BLaER1 treated with 17β-estradiol and CSF1 and Interleukin-3, amounts not matched to agents 10 nM and 100 nM (cell line): ENCODE measurements around the gene SBF2.
"Not testable (repeated sequence)": the region's sequence is repeated elsewhere in the genome, so short reads cannot be mapped to it uniquely, and the experiment has no call there.

Experiments used
- H3K27ac ChIP-seq, 11 experiments: shearing (Covaris generic); formaldehyde crosslinking; 2 replicates each; pipeline ENCODE4 v1.8.1; 2022
- H3K27me3 ChIP-seq, 11 experiments: shearing (Covaris generic); formaldehyde crosslinking; 2 replicates each; pipeline ENCODE4 v1.8.1; 2022
- H3K36me3 ChIP-seq, 11 experiments: shearing (Covaris generic); formaldehyde crosslinking; 2 replicates each; pipeline ENCODE4 v1.8.1; 2022
- H3K4me1 ChIP-seq, 10 experiments: shearing (Covaris generic); formaldehyde crosslinking; 2 replicates each; pipeline ENCODE4 v1.8.1; 2022
- H3K4me2 ChIP-seq, 11 experiments: shearing (Covaris generic); formaldehyde crosslinking; 2 replicates each; pipeline ENCODE4 v1.8.1; 2022
- H3K4me3 ChIP-seq, 10 experiments: shearing (Covaris generic); formaldehyde crosslinking; 2 replicates each; pipeline ENCODE4 v1.8.1; 2022
- H3K9ac ChIP-seq, 11 experiments: shearing (Covaris generic); formaldehyde crosslinking; 2 replicates each; pipeline ENCODE4 v1.8.1; 2022
- H3K9me3 ChIP-seq, 11 experiments: shearing (Covaris generic); formaldehyde crosslinking; replicated peaks in 1 of 11; 2 replicates each; pipeline ENCODE4 v1.8.1; 2022
- H4K20me1 ChIP-seq, 11 experiments: shearing (Covaris generic); formaldehyde crosslinking; 2 replicates each; pipeline ENCODE4 v1.8.1; 2022
- Cebpa-rat ChIP-seq, 11 experiments: shearing (Covaris generic); IDR thresholded peaks; 2 replicates each; pipeline ENCODE4 v1.8.1; 2022

Gene SBF2

GRCh38 chr11:10149553-10149952 is 144.5 kb downstream of the SBF2 start:
- Histone ChIP-seq H3K4me1 (no peaks in the 10 kb centered on the region), H4K20me1 (peaks cover 0 to 83% (median 0%) of the 10 kb centered on the region in 11 experiments; a peak in 3 of 22 replicates), H3K36me3 (peaks cover 0 to 5% (median 0%) of the 10 kb centered on the region in 11 experiments; a peak in 2 of 22 replicates), H3K9me3 (peaks cover 0 to 13% (median 8%) of the 10 kb centered on the region in 11 experiments; a peak in 15 of 22 replicates), H3K9ac (no peak overlapping the region), H3K27ac (no peak overlapping the region), H3K27me3 (no peaks in the 10 kb centered on the region), H3K4me3 (no peak overlapping the region), H3K4me2 (no peak overlapping the region)
- TF ChIP-seq Cebpa-rat (IDR thresholded peaks at IDR 0.05), result no peak

- Histone ChIP-seq H3K27me3 (no peaks in the 10 kb centered on the region), H3K36me3 (peaks cover 0 to 5% (median 0%) of the 10 kb centered on the region in 11 experiments; a peak in 2 of 22 replicates), H3K27ac (no peak overlapping the region), H3K4me1 (0 out of 20 replicates have a peak, but pooled peaks cover 0 to 3% (median 0%) of the 10 kb centered on the region in 10 experiments), H4K20me1 (peaks cover 0 to 88% (median 0%) of the 10 kb centered on the region in 11 experiments; a peak in 3 of 22 replicates), H3K9me3 (peaks cover 0 to 13% (median 8%) of the 10 kb centered on the region in 11 experiments; a peak in 15 of 22 replicates), H3K9ac (no peak overlapping the region), H3K4me3 (no peak overlapping the region), H3K4me2 (no peak overlapping the region)
- TF ChIP-seq Cebpa-rat (IDR thresholded peaks at IDR 0.05), result no peak
These were observed 146.8 kb downstream of the SBF2 start for GRCh38 chr11:10147195-10147594.

- H3K4me1 ChIP-seq, result 0 out of 20 replicates have a peak, but pooled peaks cover 0 to 3% (median 0%) of the 10 kb centered on the region in 10 experiments
These were observed 149.1 kb downstream of the SBF2 start for GRCh38 chr11:10144954-10145353.

GRCh38 chr11:10139656-10140055 is 154.4 kb downstream of the SBF2 start:
- Histone ChIP-seq H3K4me1 (0 out of 20 replicates have a peak, but pooled peaks cover 0 to 3% (median 0%) of the 10 kb centered on the region in 10 experiments), H3K4me3 (no peak overlapping the region), H3K27me3 (no peaks in the 10 kb centered on the region), H4K20me1 (peaks cover 0 to 66% (median 0%) of the 10 kb centered on the region in 11 experiments; a peak in 4 of 22 replicates), H3K9me3 (peaks cover 13 to 20% (median 17%) of the 10 kb centered on the region in 11 experiments), H3K36me3 (peaks cover 0 to 19% (median 0%) of the 10 kb centered on the region in 11 experiments; a peak in 5 of 22 replicates), H3K9ac (no peak overlapping the region), H3K27ac (no peak overlapping the region), H3K4me2 (no peak overlapping the region)
- TF ChIP-seq Cebpa-rat (IDR thresholded peaks at IDR 0.05), result no peak

More at GRCh38 chr11:10144954-10145353, 149.1 kb downstream of the SBF2 start:
- H3K27me3 ChIP-seq, result no peaks in the 10 kb centered on the region
- no peak overlapping the region for H3K9ac ChIP-seq
- peaks cover 0 to 5% (median 0%) of the 10 kb centered on the region in 11 experiments; a peak in 2 of 22 replicates for H3K36me3 ChIP-seq
- H3K4me2 ChIP-seq, result no peak overlapping the region
- peaks cover 0 to 94% (median 0%) of the 10 kb centered on the region in 11 experiments; a peak in 4 of 22 replicates for H4K20me1 ChIP-seq
- H3K9me3 ChIP-seq, result peaks cover 0 to 13% (median 8%) of the 10 kb centered on the region in 11 experiments; a peak in 15 of 22 replicates
- H3K27ac ChIP-seq, result no peak overlapping the region
- no peak overlapping the region for H3K4me3 ChIP-seq
- 0 out of 22 replicates have a peak, but pooled peaks of 1 of the 11 experiments have one; percentile 41 for TF ChIP-seq Cebpa-rat (IDR thresholded peaks at IDR 0.05)

DNA sequence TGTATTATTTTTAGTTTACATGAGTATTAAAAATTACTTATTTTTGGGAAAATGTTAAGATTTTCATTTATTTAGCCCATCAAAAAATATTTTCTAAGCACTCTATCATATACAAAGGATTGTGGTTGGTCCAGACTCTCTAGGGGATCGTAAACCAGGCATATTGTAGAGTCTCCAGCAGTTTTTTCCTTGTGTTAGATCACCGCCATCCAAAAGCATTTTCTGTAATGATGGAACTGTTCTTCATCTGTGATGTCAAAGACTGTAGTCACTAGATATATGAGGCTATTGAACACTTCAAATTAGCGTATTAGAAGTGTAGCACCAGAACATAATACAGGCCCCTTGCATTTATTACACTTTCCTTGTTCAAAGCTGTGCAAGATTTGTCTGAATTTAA is 154.9 kb downstream of the SBF2 start:
- no peak overlapping the region for H3K9ac ChIP-seq
- peaks cover 0 to 24% (median 0%) of the 10 kb centered on the region in 11 experiments; a peak in 5 of 22 replicates for H3K36me3 ChIP-seq
- no peak overlapping the region for H3K4me3 ChIP-seq
- H3K27ac ChIP-seq, result no peak overlapping the region
- no peaks in the 10 kb centered on the region for H3K27me3 ChIP-seq
- 0 out of 20 replicates have a peak, but pooled peaks cover 0 to 3% (median 0%) of the 10 kb centered on the region in 10 experiments for H3K4me1 ChIP-seq
- H3K4me2 ChIP-seq, result no peak overlapping the region
- H4K20me1 ChIP-seq, result peaks cover 0 to 61% (median 0%) of the 10 kb centered on the region in 11 experiments; a peak in 4 of 22 replicates
- H3K9me3 ChIP-seq, result peaks cover 17 to 26% (median 22%) of the 10 kb centered on the region in 11 experiments
- no peak for TF ChIP-seq Cebpa-rat (IDR thresholded peaks at IDR 0.05)

DNA sequence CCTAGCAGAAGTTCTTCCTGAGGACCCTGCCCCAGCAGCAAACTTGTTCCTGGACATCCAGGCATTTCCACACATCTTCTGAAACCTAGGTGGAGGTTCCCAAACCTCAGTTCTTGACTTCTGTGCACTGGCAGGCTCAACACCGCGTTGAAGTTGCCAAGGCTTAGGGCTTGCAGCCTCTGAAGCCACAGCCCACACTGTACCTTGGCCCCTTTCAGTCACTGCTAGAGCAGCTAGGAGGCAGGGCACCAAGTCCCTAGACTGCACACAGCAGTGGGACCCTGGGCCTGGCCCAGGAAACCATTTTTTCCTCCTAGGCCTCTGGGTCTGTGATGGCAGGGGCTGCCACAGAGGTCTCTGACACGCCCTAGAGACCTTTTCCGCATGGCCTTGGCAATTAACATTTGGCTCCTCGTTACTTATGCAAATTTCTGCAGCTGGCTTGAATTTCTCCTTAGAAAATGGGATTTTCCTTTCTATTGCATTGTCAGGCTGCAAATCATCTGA is 159.0 kb downstream of the SBF2 start:
- Histone ChIP-seq H4K20me1 (peaks cover 0 to 19% (median 0%) of the 10 kb centered on the region in 11 experiments; a peak in 3 of 22 replicates), H3K27ac (no peak overlapping the region), H3K36me3 (peaks cover 0 to 34% (median 0%) of the 10 kb centered on the region in 11 experiments; a peak in 5 of 22 replicates), H3K9ac (no peak overlapping the region), H3K4me2 (no peak overlapping the region), H3K27me3 (no peaks in the 10 kb centered on the region), H3K4me3 (no peak overlapping the region), H3K9me3 (peaks cover 20 to 38% (median 32%) of the 10 kb centered on the region in 11 experiments), H3K4me1 (no peaks in the 10 kb centered on the region)
- no peak for TF ChIP-seq Cebpa-rat (IDR thresholded peaks at IDR 0.05)

- not testable (repeated sequence) for H3K4me1 ChIP-seq, H3K27me3 ChIP-seq, H3K9ac ChIP-seq, H3K27ac ChIP-seq, H3K4me3 ChIP-seq, H3K4me2 ChIP-seq
- Histone ChIP-seq H4K20me1 (peaks cover 0 to 17% (median 0%) of the 10 kb centered on the region in 11 experiments; a peak in 3 of 22 replicates), H3K36me3 (peaks cover 0 to 34% (median 0%) of the 10 kb centered on the region in 11 experiments; a peak in 5 of 22 replicates), H3K9me3 (peaks cover 20 to 38% (median 32%) of the 10 kb centered on the region in 11 experiments)
These were observed 159.8 kb downstream of the SBF2 start for GRCh38 chr11:10134226-10134625.

DNA sequence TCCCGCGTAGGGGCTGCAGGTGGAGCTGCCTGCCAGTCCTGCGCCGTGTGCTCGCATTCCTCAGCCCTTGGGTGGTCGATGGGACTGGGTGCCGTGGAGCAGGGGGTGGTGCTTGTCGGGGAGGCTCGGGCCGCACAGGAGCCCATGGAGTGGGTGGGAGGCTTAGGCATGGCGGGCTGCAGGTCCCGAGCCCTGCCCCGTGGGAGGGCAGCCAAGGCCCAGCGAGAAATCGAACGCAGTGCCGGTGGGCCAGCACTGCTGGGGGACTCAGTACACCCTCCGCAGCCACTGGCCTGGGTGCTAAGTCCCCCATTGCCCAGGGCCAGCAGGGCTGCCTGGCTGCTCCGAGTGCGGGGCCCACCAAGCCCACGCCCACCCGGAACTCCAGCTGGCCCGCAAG is 160.8 kb downstream of the SBF2 start:
- H3K9me3 ChIP-seq, result peaks cover 20 to 38% (median 32%) of the 10 kb centered on the region in 11 experiments
- H3K27me3 ChIP-seq, H3K4me2 ChIP-seq, H3K9ac ChIP-seq, H3K27ac ChIP-seq, H3K4me3 ChIP-seq, H3K4me1 ChIP-seq: not testable (repeated sequence)
- H4K20me1 ChIP-seq, result peaks cover 0 to 24% (median 0%) of the 10 kb centered on the region in 11 experiments; a peak in 3 of 22 replicates
- peaks cover 0 to 34% (median 0%) of the 10 kb centered on the region in 11 experiments; a peak in 5 of 22 replicates for H3K36me3 ChIP-seq

DNA sequence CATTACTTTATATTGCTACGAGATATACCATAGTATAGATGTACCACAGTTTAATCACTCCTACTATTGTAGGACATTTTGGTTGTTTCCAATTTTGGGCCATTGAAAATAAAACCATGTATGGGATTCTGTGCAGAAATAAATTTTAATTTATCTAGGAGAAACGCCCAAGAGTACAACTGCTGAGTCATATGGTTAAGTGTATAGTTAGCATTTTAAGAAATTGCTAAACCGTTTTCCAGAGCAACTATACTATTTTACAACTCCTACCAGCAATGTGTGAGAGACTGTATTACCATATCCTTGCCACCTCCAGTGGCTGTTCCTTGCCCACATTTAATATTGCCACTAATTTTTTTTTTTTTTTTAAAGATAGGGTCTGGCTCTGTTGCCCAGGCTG is 163.1 kb downstream of the SBF2 start:
- H3K9me3 ChIP-seq, result peaks cover 15 to 33% (median 28%) of the 10 kb centered on the region in 11 experiments
- peaks cover 0 to 27% (median 0%) of the 10 kb centered on the region in 11 experiments; a peak in 5 of 22 replicates for H3K36me3 ChIP-seq
- no peak for TF ChIP-seq Cebpa-rat (IDR thresholded peaks at IDR 0.05)
- peaks cover 0 to 34% (median 0%) of the 10 kb centered on the region in 11 experiments; a peak in 2 of 22 replicates for H4K20me1 ChIP-seq
- H3K4me2 ChIP-seq, result no peak overlapping the region
- H3K4me3 ChIP-seq, result no peak overlapping the region
- H3K27me3 ChIP-seq, result no peaks in the 10 kb centered on the region
- H3K9ac ChIP-seq, result no peak overlapping the region
- H3K4me1 ChIP-seq, result no peaks in the 10 kb centered on the region
- no peak overlapping the region for H3K27ac ChIP-seq

DNA sequence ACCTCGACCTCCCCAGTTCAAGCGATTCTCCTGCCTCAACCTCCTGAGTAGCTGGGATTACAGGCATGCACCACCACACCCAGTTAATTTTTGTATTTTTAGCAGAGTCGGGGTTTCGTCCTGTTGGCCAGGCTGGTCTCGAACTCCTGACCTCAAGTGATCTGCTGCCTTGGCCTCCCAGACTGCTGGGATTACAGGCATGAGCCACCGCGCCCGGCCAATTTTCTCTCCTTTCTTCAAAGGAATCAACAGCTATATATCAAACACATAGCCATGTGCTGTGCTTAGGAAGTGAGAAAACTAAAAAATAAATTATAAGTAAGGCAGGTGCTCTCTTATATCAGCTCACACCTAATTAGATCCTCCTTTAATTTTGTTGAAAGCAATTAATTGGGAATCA is 164.8 kb downstream of the SBF2 start:
- not testable (repeated sequence) for H3K9ac ChIP-seq, H3K4me3 ChIP-seq, H3K4me1 ChIP-seq, H3K27me3 ChIP-seq, H3K4me2 ChIP-seq, H3K27ac ChIP-seq
- Histone ChIP-seq H3K36me3 (peaks cover 0 to 10% (median 0%) of the 10 kb centered on the region in 11 experiments; a peak in 3 of 22 replicates), H3K9me3 (peaks cover 0 to 16% (median 11%) of the 10 kb centered on the region in 11 experiments; a peak in 17 of 22 replicates), H4K20me1 (peaks cover 0 to 42% (median 0%) of the 10 kb centered on the region in 11 experiments; a peak in 2 of 22 replicates)
